PFSK-1 (cell line): ENCODE data around the gene MAP3K6.

Experiments used
- FOXP2 ChIP-seq: optimal IDR thresholded peaks from 2 replicates; pipeline ENCODE3; 2011; ENCODE audit warnings: borderline replicate concordance, control low read depth, inconsistent platforms; ENCODE audit not compliant: insufficient read depth; ENCODE audit errors: extremely low read length, extremely low read depth
- POLR2AphosphoS5 ChIP-seq: IDR thresholded peaks from 2 replicates; pipeline ENCODE4 v1.6.1; 2012; ENCODE audit warnings: low read depth, mild to moderate bottlenecking, control low read depth, low read length, moderate library complexity
- REST ChIP-seq, 2 experiments: IDR thresholded peaks; 2 replicates each; pipeline versions ENCODE4 v1.6.1 to v1.8.0; 2011 to 2012; ENCODE audit warnings: low read depth in 2 of 2, low read length in 2 of 2, control low read depth in 1 of 2, inconsistent platforms in 1 of 2, mild to moderate bottlenecking in 1 of 2, moderate library complexity in 1 of 2; ENCODE audit not compliant: insufficient read depth in 1 of 2
- SIN3A ChIP-seq: IDR thresholded peaks from 2 replicates; pipeline ENCODE4 v1.6.1; 2012; ENCODE audit warnings: mild to moderate bottlenecking, low read length, moderate library complexity, borderline replicate concordance; ENCODE audit not compliant: insufficient read depth
- TAF1 ChIP-seq: IDR thresholded peaks from 2 replicates; pipeline ENCODE4 v1.6.1; 2012; ENCODE audit warnings: low read length, control low read depth, borderline replicate concordance; ENCODE audit not compliant: insufficient read depth

Gene MAP3K6

GRCh38 chr1:27316860-27317259 is 49.9 kb downstream of the MAP3K6 start:
- no peak for TF ChIP-seq REST (IDR thresholded peaks at IDR 0.05; ENCODE audit: insufficient read depth in 1 of 2, low read depth in 2 of 2, low read length in 2 of 2)
- TF ChIP-seq FOXP2: no peak
- no peak for TF ChIP-seq TAF1

GRCh38 chr1:27314737-27315136 is 52.0 kb downstream of the MAP3K6 start:
- TF ChIP-seq REST (IDR thresholded peaks at IDR 0.05; ENCODE audit: insufficient read depth in 1 of 2, low read depth in 2 of 2, low read length in 2 of 2) (no peak), FOXP2 (no peak), TAF1 (no peak), POLR2AphosphoS5 (no peak), SIN3A (no peak)

GRCh38 chr1:27314169-27314568 is 52.6 kb downstream of the MAP3K6 start:
- TF ChIP-seq FOXP2 (no peak), REST (IDR thresholded peaks at IDR 0.05; ENCODE audit: insufficient read depth in 1 of 2, low read depth in 2 of 2, low read length in 2 of 2) (no peak), TAF1 (no peak), POLR2AphosphoS5 (no peak)

GRCh38 chr1:27307874-27308598 is 58.7 kb downstream of the MAP3K6 start:
- no peak for TF ChIP-seq TAF1
- no peak for TF ChIP-seq POLR2AphosphoS5
- no peak for TF ChIP-seq SIN3A
- no peak for TF ChIP-seq REST (IDR thresholded peaks at IDR 0.05; ENCODE audit: insufficient read depth in 1 of 2, low read depth in 2 of 2, low read length in 2 of 2)
- TF ChIP-seq FOXP2: no peak
